Stimulated activated naive CD4-positive, alpha-beta T cell treated with Interleukin-2 at 50 U/mL for 16 hours (primary cell): ENCODE measurements around the gene DUSP16.
"Not testable (repeated sequence)": the region's sequence is repeated elsewhere in the genome, so short reads cannot be mapped to it uniquely, and the experiment has no call there.

ENCODE experiments used
- DNase-seq: peaks from one replicate; lab custom pipeline; 2025; lab: John Stamatoyannopoulos, UW

DUSP16 gene

GRCh38 chr12:12492547-12492946 is 70.1 kb downstream of the DUSP16 start:
- no peak for DNase-seq

GRCh38 chr12:12491606-12492005 is 71.1 kb downstream of the DUSP16 start:
- DNase-seq = no peak

- DNase-seq = no peak
Measured at GRCh38 chr12:12488823-12489550, 73.7 kb downstream of the DUSP16 start.

GRCh38 chr12:12488296-12488695 is 74.4 kb downstream of the DUSP16 start:
- no peak for DNase-seq

GRCh38 chr12:12487490-12487889 is 75.2 kb downstream of the DUSP16 start:
- DNase-seq = no peak

- DNase-seq = no peak
Measured at GRCh38 chr12:12486661-12487240, 75.9 kb downstream of the DUSP16 start.

GRCh38 chr12:12483438-12483837 is 79.2 kb downstream of the DUSP16 start:
- no peak for DNase-seq

- DNase-seq = no peak
Measured at GRCh38 chr12:12482959-12483358, 79.7 kb downstream of the DUSP16 start.

GRCh38 chr12:12482150-12482761 is 80.4 kb downstream of the DUSP16 start:
- DNase-seq = no peak

GRCh38 chr12:12481631-12482030 is 81.0 kb downstream of the DUSP16 start:
- no peak for DNase-seq

GRCh38 chr12:12480074-12480473 is 82.6 kb downstream of the DUSP16 start:
- no peak for DNase-seq

GRCh38 chr12:12477532-12477890 is 85.2 kb downstream of the DUSP16 start:
- DNase-seq = no peak

GRCh38 chr12:12476857-12477531 is 85.7 kb downstream of the DUSP16 start:
- DNase-seq = no peak

- peak; percentile 79 for DNase-seq
Measured at GRCh38 chr12:12474931-12475795, 87.5 kb downstream of the DUSP16 start.

GRCh38 chr12:12474471-12474928 is 88.2 kb downstream of the DUSP16 start:
- peak; percentile 54 for DNase-seq

GRCh38 chr12:12473223-12473622 is 89.4 kb downstream of the DUSP16 start:
- DNase-seq = no peak

GRCh38 chr12:12471982-12472961 is 90.4 kb downstream of the DUSP16 start:
- not testable (repeated sequence) for DNase-seq

GRCh38 chr12:12470751-12471306 is 91.8 kb downstream of the DUSP16 start:
- DNase-seq = no peak

- no peak for DNase-seq
Measured at GRCh38 chr12:12469386-12469785, 93.3 kb downstream of the DUSP16 start.

GRCh38 chr12:12468575-12468974 is 94.1 kb downstream of the DUSP16 start:
- no peak for DNase-seq
